ENCODE results near the gene SLCO3A1. TPM values are rescaled to one million over a fixed set of nuclear protein-coding genes. Genes with fewer than 3 reads are reported as not detected.

Gene SLCO3A1
- total and polyA plus RNA-seq, 10 donors, result 7.5 to 79.5 (median 40.7) TPM

DNA sequence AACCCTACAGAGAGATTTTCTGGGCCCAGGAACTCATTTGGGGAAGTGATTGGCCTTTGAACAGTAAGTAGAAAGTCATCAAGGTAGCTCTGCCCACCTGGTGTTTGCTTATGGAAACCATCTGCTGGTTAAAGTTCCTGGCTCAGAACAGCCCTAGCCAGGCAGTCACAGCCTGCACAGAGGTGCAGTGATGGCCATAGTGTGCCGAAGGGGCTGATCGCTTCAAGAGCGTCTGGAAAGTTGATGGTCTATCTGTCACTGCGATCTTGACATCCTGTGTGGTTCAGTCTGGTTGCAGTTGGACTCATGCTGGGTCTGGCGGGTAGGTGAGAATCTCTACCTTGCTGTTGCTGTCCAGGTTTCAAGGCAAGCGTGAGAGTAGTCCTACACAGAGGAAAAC lies 151.6 kb downstream of the SLCO3A1 start:
- no peak overlapping the region for H3K4me3 ChIP-seq
- intact Hi-C loops (cut with DNase I; ENCODE audit: low total_unique reads), result no loop called here
- H3K9me3 ChIP-seq, result no peaks in the 10 kb centered on the region
- 71 to 93% (median 88%) methylated on average over 5 to 6 of the region's 6 CpGs for WGBS, 5 donors
- no peaks in the 10 kb centered on the region for H3K27me3 ChIP-seq (replicated peaks in 1 of 7)
- no peak for DNase-seq
- peaks cover 0 to 39% (median 14%) of the 10 kb centered on the region in 6 donors for H3K4me1 ChIP-seq
- TF ChIP-seq POLR2AphosphoS5 (IDR thresholded peaks at IDR 0.05), result no peak
- TF ChIP-seq POLR2A (IDR thresholded peaks at IDR 0.05), result no peak
- TF ChIP-seq, protein P1, sequence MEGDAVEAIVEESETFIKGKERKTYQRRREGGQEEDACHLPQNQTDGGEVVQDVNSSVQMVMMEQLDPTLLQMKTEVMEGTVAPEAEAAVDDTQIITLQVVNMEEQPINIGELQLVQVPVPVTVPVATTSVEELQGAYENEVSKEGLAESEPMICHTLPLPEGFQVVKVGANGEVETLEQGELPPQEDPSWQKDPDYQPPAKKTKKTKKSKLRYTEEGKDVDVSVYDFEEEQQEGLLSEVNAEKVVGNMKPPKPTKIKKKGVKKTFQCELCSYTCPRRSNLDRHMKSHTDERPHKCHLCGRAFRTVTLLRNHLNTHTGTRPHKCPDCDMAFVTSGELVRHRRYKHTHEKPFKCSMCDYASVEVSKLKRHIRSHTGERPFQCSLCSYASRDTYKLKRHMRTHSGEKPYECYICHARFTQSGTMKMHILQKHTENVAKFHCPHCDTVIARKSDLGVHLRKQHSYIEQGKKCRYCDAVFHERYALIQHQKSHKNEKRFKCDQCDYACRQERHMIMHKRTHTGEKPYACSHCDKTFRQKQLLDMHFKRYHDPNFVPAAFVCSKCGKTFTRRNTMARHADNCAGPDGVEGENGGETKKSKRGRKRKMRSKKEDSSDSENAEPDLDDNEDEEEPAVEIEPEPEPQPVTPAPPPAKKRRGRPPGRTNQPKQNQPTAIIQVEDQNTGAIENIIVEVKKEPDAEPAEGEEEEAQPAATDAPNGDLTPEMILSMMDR (IDR thresholded peaks at IDR 0.05 in 8 of 11, conservative IDR thresholded peaks at IDR 0.05 in 3 of 11), result no peak
- H3K27ac ChIP-seq, result no peak overlapping the region
- no peaks in the 10 kb centered on the region for H3K36me3 ChIP-seq

DNA sequence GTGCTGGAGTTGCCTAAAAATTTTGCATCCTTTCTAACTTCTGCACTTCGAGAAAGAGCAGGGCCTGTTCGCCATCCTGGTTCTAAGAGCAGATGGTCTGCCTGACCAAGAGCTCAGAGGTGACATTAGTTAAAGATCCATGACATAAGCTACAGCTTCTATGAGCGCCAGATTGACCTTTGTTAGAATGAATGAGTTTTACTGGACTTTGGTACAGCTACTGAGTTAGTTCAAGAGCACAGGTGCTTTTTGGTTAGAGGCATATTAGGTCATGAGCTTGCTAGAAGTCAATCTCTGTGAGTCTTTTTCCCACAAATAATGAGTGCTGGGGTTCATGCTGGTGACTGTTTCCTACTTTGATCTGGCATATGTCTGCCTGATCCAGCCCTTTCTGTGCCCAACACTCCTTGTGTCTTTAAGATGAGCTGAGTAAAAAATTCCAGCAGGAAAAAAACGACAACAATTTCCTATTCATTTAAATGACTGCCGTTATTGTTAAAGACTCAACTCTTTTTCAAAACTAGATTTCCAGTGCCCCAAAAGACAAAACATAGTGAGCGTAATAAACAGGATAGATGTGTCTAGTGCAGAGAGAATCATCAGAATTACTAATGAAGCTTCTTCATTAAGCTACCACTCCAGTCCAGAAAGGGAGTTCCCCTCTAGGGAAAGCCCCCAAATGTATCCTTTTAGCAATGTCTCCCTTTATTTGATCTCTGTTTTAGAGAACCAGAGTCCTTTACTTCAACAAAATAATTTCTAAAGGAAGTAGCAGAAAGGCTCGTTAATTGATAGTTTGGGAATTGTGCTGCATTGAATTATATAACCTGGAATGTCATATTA lies 152.9 kb downstream of the SLCO3A1 start:
- peaks cover 0 to 42% (median 14%) of the 10 kb centered on the region in 6 donors for H3K4me1 ChIP-seq
- 73 to 84% (median 75%) methylated on average over 7 of the region's 7 CpGs for WGBS, 5 donors
- no peaks in the 10 kb centered on the region for H3K27me3 ChIP-seq (replicated peaks in 1 of 7)
- intact Hi-C loops (cut with DNase I; ENCODE audit: low total_unique reads), result no loop called here
- peak overlapping the region in 1 of 8 donors; percentile 6 for H3K27ac ChIP-seq
- H3K36me3 ChIP-seq, result no peaks in the 10 kb centered on the region
- no peak overlapping the region for H3K4me3 ChIP-seq
- no peak for DNase-seq
- TF ChIP-seq POLR2A (IDR thresholded peaks at IDR 0.05) (no peak), POLR2AphosphoS5 (IDR thresholded peaks at IDR 0.05) (no peak)
- TF ChIP-seq, protein P1 (IDR thresholded peaks at IDR 0.05 in 8 of 11, conservative IDR thresholded peaks at IDR 0.05 in 3 of 11), result no peak
- no peaks in the 10 kb centered on the region for H3K9me3 ChIP-seq

DNA sequence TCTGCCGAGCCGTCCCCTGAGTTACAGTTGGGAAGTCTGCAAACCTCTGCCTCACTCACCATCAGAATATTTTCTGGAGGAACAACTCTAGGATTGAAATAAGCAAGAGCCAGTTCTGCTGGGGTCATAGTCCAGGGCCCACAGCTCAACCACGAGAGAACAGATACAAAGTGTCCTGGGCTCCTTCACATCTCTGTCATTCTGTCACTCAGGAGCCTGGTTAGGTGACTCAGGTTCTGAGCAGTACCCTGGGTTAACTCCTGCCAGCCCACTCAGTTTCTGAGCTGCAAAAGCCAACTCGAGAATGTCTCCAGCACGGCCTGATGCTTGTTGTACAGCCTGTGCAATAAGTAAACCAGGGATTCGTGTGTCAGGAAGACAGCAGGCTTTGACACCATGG lies 155.7 kb downstream of the SLCO3A1 start:
- Histone ChIP-seq H3K27me3 (replicated peaks in 1 of 7) (no peaks in the 10 kb centered on the region), H3K36me3 (no peaks in the 10 kb centered on the region), H3K9me3 (no peaks in the 10 kb centered on the region), H3K27ac (peak overlapping the region in 4 of 8 donors; percentile 22 to 58 (median 32)), H3K4me3 (no peak overlapping the region), H3K4me1 (peaks cover 3 to 70% (median 28%) of the 10 kb centered on the region in 6 donors)
- TF ChIP-seq POLR2A (IDR thresholded peaks at IDR 0.05) (no peak), POLR2AphosphoS5 (IDR thresholded peaks at IDR 0.05) (peak in 1 of 3 donors; percentile 28)
- TF ChIP-seq, protein P1 (IDR thresholded peaks at IDR 0.05 in 8 of 11, conservative IDR thresholded peaks at IDR 0.05 in 3 of 11), result no peak
- whole genome bisulfite sequencing, 5 donors, result 71 to 83% (median 75%) methylated on average over 5 to 6 of the region's 6 CpGs
- intact Hi-C loops (cut with DNase I; ENCODE audit: low total_unique reads), result no loop called here
- no peak for DNase-seq

DNA sequence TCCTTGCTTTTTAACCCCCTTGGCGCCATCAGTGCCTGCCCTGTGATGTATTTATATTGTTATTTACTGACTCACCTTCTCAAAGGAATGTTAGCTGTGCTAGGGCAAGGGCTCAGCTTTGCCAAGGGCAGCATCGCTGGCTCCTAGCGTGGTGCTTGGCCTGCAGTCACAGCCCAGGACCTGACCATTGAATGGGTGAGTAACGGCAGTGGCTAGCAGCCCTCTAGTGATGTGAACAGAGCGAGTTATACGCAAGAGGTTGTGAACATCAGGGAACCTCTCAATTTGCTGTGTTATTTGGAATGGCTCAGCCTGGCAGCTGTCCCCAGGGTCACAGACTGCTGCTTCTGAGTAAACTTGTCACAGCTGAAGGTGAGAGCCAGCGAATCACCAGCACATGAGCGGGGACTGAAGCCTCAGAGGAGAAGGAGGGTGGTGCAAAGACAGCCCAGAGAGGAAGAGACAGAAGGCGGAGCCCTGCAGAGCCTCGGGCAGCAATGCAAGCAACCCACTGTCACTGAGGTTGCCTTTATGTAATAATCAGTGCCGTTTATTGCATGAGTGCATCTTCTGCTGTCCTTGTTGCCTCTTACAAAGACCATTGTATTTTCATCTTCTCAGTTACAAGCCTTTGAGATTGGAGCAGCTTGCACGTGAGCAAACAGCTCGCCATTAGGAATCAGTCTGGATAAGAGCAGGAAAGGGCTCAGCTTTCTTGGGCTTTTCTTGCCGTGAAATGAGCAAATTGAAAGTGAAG lies 158.3 kb downstream of the SLCO3A1 start:
- H3K27ac ChIP-seq, result peak overlapping the region in 6 of 8 donors; percentile 22 to 57 (median 40)
- no peaks in the 10 kb centered on the region for H3K36me3 ChIP-seq
- H3K9me3 ChIP-seq, result no peaks in the 10 kb centered on the region
- WGBS, 5 donors, result 55 to 67% (median 58%) methylated on average over 13 to 14 of the region's 14 CpGs
- TF ChIP-seq, protein P1 (IDR thresholded peaks at IDR 0.05 in 8 of 11, conservative IDR thresholded peaks at IDR 0.05 in 3 of 11), result no peak
- peak in 1 of 3 donors; percentile 16 for TF ChIP-seq POLR2AphosphoS5 (IDR thresholded peaks at IDR 0.05)
- H3K27me3 ChIP-seq (replicated peaks in 1 of 7), result no peaks in the 10 kb centered on the region
- intact Hi-C loops (cut with DNase I; ENCODE audit: low total_unique reads), result no loop called here
- H3K4me3 ChIP-seq, result no peak overlapping the region
- peaks cover 3 to 62% (median 32%) of the 10 kb centered on the region in 6 donors for H3K4me1 ChIP-seq
- DNase-seq, result no peak
